Adrenal gland (tissue), 5 donors: ENCODE measurements around the gene RPLP2.

ENCODE experiments used
- CTCF ChIP-seq, 6 experiments: fragments of 450-650 bp in 4 of 6; fragments of 200-600 bp in 2 of 6; sonication (generic) in 1 of 6; IDR thresholded peaks; 1 replicate in 5 of 6; 2 replicates in 1 of 6; pipeline versions ENCODE4 v1.5.1 to v1.8.0; 2016 to 2021; ENCODE audit warnings: antibody characterized with exemption in 6 of 6, mild to moderate bottlenecking in 2 of 6, moderate library complexity in 1 of 6
- POLR2A ChIP-seq, 2 donors: fragments of 450-650 bp; IDR thresholded peaks; one replicate each; pipeline ENCODE4 v1.6.1; 2017; ENCODE audit warnings: antibody characterized with exemption in 2 of 2, mild to moderate bottlenecking in 2 of 2, moderate library complexity in 1 of 2
- donor health status: DM: no; HTN: no; CAD: no.

GRCh38 chr11:831961-832528 lies 22.3 kb downstream of the RPLP2 start:
- no peak for TF ChIP-seq CTCF (IDR thresholded peaks at IDR 0.05)
- TF ChIP-seq POLR2A (IDR thresholded peaks at IDR 0.05) = no peak
